NCI-H2227 treated with DMSO at 0.1 percent for 48 hours (cell line): ENCODE results near the gene LCE1E.

Experiments used
- DNase-seq: peaks from one replicate; lab custom pipeline; 2025; lab: John Stamatoyannopoulos, UW

LCE1E gene

DNA sequence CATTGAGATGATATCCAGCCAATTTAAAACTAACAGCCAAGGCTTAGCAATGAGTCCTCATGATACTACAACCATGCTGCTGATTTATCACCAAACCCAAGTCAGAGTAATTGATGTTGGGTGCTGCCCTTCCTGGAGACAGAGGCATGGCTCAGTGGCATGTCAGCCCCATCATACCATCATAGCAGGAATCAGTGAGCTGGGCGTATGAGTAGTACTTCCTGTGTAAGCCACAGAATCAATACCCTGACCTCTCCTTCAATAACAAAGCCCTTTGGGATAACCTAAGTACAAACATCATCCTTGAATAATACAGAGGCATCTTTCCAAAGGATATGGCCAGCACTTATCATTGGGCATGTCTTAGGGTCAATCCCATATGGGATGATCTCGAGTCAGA is 3.0 kb upstream of the LCE1E start:
- DNase-seq, result no peak

DNA sequence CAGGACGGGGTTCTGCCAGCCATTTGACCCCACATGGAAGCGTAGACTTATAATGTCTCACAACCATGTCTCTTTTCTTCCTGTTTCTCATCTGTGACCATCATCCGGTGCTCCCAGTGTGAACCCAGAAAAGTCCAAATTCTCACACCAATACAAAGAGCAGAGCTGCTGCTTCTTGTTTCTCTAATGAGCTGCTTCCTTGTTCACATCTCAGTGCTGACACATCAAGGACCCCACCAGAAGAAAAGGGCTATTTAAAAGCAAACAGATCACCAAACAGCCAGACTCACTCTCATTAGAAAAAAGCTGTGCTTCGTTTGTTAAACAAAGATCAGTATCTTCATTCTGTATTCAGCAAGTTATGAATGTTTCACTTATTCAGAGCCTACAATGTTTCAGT is 9.6 kb downstream of the LCE1E start:
- DNase-seq, result no peak

DNA sequence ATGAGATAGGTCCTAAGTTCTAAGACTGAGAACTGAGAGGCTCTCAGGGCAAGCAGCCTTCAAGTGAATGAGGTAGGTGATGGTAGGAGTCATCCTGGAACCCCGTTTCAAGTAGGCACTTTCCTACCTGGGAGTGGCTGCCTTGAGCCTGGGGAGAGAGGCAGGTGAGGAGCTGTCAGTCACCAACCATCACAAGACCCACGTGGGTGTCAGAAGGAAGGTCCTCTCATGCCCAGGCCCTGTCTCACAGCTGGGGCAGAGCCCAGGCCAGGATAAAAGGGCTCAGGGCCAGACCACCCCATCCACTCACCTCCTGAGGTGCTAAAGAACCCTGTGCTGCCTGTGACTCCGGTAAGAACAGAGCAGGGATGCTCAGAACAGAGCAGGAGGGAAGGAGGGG is 10.4 kb downstream of the LCE1E start, which contains the start of gene LCE1D:
Gene LCE1D, plus strand, starts transcription at position 301 of the 400 bp plus-strand sequence. CDS start 1,074 bp downstream, outside the sequence.
- DNase-seq, result no peak

DNA sequence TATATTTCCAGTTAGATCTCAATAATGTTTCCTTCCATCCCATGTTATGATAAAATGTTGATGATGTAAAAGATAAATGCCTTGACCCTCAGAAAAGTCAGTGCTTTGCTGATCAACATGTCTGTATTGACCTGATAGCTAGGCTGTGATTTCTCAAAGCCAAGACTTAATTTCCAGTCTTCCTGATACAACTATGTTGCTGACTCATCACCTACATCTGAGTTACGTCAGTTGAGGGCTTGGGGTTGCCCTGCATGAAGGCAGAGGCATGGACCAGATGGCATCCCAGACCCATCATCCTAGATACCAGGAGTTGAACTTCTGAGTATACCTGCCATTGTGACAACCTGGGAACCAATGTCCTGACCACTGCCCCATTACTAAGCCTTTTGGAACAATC is 15.3 kb downstream of the LCE1E start:
- no peak for DNase-seq

DNA sequence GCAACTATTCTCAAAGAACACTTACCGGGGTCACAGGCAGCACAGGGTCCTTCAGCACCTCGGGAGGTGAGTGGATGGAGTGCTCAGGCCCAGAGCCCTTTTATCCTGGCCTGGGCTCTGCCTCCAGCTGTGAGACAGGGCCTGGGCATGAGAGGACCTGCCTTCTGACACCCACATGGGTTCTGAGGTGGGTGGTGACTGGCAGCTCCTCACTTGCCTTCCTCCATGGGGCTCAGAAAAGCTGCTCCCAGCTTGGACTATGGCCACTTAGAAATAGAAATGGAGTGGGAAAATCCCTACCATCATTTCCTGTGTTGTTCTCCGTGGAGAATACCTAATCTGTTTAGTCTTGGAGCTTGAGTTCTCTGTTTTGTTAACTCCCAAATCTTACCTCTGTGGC is 20.5 kb downstream of the LCE1E start, which contains the start of gene LCE1C:
Gene LCE1C, minus strand, starts transcription at position 76 of the 400 bp plus-strand sequence. CDS start 1,173 bp downstream, outside the sequence.
- no peak for DNase-seq

DNA sequence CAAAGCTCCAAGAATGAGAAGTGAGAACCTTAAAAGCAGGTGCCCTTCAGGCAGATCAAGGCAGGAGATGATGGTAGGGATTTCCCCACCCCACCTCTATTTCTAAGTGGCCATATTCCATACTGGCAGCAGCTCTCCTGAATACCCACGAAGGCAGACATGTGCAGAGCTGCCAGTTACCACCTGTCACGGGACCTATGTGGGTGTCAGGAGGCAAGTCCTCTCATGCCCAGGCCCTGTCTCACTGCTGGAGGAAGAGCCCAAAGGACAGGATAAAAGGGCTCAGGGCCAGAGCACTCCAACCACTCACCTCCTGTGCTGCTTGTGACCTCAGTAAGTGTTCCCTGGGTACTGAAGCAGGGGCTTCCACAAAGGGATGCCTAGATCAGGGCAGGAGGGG is 25.0 kb downstream of the LCE1E start:
- DNase-seq, result no peak

DNA sequence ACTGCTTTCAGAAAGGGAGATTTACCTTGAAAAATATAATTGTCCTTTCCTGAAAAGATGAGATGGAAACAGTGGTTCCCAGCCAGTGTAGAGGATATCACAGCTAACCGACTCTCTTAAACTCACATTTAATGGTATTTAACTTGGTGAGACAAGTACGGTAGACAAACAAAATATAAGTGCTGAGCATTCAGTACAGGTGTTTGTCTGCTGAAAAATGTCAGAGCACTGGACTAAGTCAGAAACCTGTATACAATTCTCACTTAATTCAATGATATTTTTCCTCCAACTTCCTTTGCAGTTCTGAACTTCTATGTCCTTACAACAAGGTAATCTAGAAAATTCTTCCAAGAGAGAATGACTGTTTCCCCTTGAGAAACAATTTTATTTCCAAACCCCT is 25.6 kb downstream of the LCE1E start, which contains the start of gene LCE1B:
Gene LCE1B, plus strand, starts transcription at position 301 of the 400 bp plus-strand sequence. CDS start 476 bp downstream, outside the sequence.
- DNase-seq, result no peak

DNA sequence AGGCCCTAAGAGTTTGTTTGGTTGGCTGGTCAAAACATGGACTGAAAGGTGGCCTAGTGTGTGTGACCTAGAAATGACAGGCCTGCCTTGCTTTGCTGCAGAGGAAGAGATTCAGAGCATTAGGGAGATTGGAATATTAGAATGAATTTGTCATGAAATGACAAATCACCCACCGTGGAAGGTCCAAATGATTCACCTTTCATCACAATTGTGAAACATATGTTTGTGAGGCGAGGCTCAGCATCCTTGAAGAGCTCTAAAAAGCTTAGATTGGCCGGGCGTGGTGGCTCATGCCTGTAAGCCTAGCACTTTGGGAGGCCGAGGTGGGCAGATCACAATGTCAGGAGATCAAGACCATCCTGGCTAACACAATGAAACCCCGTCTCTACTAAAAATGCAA is 31.3 kb downstream of the LCE1E start:
- DNase-seq, result no peak

DNA sequence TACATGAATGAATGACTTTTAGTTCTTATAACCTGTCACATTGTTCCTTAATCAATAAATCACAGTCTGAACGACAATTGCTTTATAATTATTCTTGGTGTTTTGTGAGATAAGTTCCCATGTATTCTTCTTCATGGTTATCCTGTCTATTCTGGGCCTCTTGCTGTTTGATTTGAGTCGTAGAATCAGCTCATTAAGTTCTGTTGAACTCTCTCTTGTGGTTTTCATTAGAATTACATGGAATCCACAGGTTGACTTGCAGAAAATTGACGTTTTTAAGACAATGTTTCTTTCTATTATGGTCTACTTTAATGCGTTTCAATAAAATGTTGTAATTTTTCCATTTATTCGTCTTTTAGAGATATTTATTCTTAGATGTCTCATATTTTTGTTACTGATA is 37.2 kb downstream of the LCE1E start:
- DNase-seq, result no peak

DNA sequence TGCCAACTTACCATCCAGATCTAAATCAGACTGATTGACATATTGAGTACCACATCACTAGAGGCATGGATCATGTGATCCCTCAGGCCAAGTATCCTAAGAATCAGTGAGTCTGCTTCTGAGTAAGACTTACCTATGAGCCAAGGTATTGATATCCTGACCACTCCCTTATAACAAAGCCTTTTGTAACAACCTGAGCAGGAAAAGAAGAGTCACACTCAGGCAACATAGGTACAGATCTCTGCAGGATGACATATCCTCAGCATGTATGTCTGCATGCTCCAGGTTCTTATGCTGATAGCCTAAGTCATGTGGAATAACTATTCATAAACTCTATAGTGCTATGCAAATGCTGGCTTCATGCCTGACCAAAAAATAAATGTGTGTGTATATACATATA is 38.9 kb downstream of the LCE1E start:
- no peak for DNase-seq

DNA sequence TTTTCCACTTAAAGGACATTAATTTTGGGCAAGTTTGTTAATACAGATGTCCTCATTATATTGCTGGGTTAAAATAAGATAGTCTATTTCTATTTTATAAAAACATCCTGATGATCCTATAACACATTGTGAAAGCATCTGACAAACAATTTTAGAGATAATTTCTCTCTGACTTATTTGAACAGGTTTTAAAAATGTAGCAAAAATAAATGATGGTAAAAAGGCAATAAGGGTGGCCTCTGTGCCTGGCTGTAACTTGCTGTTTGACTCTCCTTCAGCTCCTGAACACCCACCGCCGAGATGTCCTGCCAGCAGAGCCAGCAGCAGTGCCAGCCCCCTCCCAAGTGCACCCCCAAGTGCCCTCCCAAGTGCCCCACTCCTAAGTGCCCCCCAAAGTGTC is 41.1 kb downstream of the LCE1E start, which contains the start of gene LCE1A:
Gene LCE1A, plus strand, starts transcription at position 301 of the 400 bp plus-strand sequence. Its CDS starts 0 bp downstream, at position 301.
- no peak for DNase-seq

DNA sequence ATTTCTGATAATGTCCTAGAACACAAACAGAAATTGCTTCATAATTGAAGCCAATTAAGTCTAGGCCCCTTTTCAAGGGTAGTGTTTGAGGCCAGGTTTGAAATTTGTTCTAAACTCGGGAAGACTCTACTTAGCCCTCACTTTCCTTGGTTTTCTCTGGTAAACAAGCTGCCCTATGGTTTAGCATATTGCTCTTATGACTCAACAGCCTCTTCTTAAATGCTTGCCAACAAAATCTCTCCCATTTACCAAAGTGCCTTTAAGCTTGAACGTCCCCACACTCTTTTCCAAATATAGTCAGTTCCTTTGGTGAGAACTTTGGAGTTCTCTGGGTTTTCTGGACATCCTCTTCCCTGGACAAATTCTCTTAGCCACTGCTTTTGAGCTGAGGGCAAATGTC is 50.8 kb downstream of the LCE1E start:
- DNase-seq, result no peak
